HG02571 (cell line): ENCODE results near the gene SHROOM3.

ENCODE experiments used
- ATAC-seq: cut with Tn5 transposase; IDR thresholded peaks from one replicate; pipeline ENCODE4 v1.9.1; 2021; ENCODE audit warnings: mild to moderate bottlenecking, moderate library complexity; ENCODE audit not compliant: unreplicated experiment

The SHROOM3 gene

GRCh38 chr4:76489686-76490161 is 54.7 kb downstream of the SHROOM3 start:
- ATAC-seq: no peak

- ATAC-seq: no peak
Observed at GRCh38 chr4:76492055-76492454, 57.0 kb downstream of the SHROOM3 start.

GRCh38 chr4:76494243-76494642 is 59.2 kb downstream of the SHROOM3 start:
- ATAC-seq: no peak

GRCh38 chr4:76494871-76495590 is 60.0 kb downstream of the SHROOM3 start:
- ATAC-seq: no peak

- no peak for ATAC-seq
Observed at GRCh38 chr4:76498550-76498949, 63.5 kb downstream of the SHROOM3 start.

GRCh38 chr4:76499461-76499860 is 64.4 kb downstream of the SHROOM3 start:
- peak; percentile 73 for ATAC-seq

GRCh38 chr4:76502886-76503285 is 67.9 kb downstream of the SHROOM3 start:
- no peak for ATAC-seq

- ATAC-seq: no peak
Observed at GRCh38 chr4:76504613-76505465, 69.8 kb downstream of the SHROOM3 start.

GRCh38 chr4:76511947-76512346 is 76.9 kb downstream of the SHROOM3 start:
- ATAC-seq: no peak

GRCh38 chr4:76513482-76513881 is 78.5 kb downstream of the SHROOM3 start:
- ATAC-seq: no peak

- ATAC-seq: no peak
Observed at GRCh38 chr4:76514087-76514486, 79.1 kb downstream of the SHROOM3 start.

GRCh38 chr4:76515975-76516843 is 81.2 kb downstream of the SHROOM3 start:
- ATAC-seq: peak; percentile 87

- no peak for ATAC-seq
Observed at GRCh38 chr4:76518241-76518640, 83.2 kb downstream of the SHROOM3 start.

GRCh38 chr4:76523593-76523992 is 88.6 kb downstream of the SHROOM3 start:
- no peak for ATAC-seq

GRCh38 chr4:76525751-76526150 is 90.7 kb downstream of the SHROOM3 start:
- no peak for ATAC-seq

- no peak for ATAC-seq
Observed at GRCh38 chr4:76526585-76526990, 91.6 kb downstream of the SHROOM3 start.

- ATAC-seq: no peak
Observed at GRCh38 chr4:76527666-76528065, 92.6 kb downstream of the SHROOM3 start.

- ATAC-seq: no peak
Observed at GRCh38 chr4:76531597-76531996, 96.6 kb downstream of the SHROOM3 start.

GRCh38 chr4:76532805-76533204 is 97.8 kb downstream of the SHROOM3 start:
- ATAC-seq: no peak

- no peak for ATAC-seq
Observed at GRCh38 chr4:76533314-76533713, 98.3 kb downstream of the SHROOM3 start.
